GM13977 (cell line): ENCODE data around the gene GJA4.

Experiments used
- DNase-seq: peaks from one replicate; pipeline ENCODE4 v3.0.0; 2012; ENCODE audit warnings: low spot score
- CTCF ChIP-seq: IDR thresholded peaks from 2 replicates; pipeline ENCODE4 v1.5.1; 2012; ENCODE audit warnings: mild to moderate bottlenecking, control low read depth; ENCODE audit not compliant: insufficient read depth; ENCODE audit errors: extremely low read depth, missing control alignments
- in situ Hi-C: fragments of 300-500 bp; cut with MboI; formaldehyde crosslinking; loops from one replicate; pipeline ENCODE4 v1.12.0; 2022; ENCODE audit warnings: low sequenced_read_pairs, low pct_unique_long_range_greater_than_20kb, mixed read lengths, inconsistent platforms; ENCODE audit not compliant: unreplicated experiment

Gene GJA4

GRCh38 chr1:34787461-34788420 lies 5.1 kb upstream of the GJA4 start:
- in situ Hi-C loops: no loop called here
- peak; percentile 39 for TF ChIP-seq CTCF
- DNase-seq: no peak

GRCh38 chr1:34790985-34791384 lies 1.8 kb upstream of the GJA4 start:
- in situ Hi-C loops: no loop called here
- no peak for DNase-seq
- TF ChIP-seq CTCF: no peak

- in situ Hi-C loops: no loop called here
- TF ChIP-seq CTCF: no peak
- no peak for DNase-seq
Observed at GRCh38 chr1:34792424-34792823, 375 bp upstream of the GJA4 start.

GRCh38 chr1:34794001-34794789 lies 1.4 kb downstream of the GJA4 start:
- in situ Hi-C loops: no loop called here
- TF ChIP-seq CTCF: no peak
- DNase-seq: no peak

- in situ Hi-C loops: no loop called here
- no peak for TF ChIP-seq CTCF
- DNase-seq: no peak
Observed at GRCh38 chr1:34794790-34795180, 2.0 kb downstream of the GJA4 start.

GRCh38 chr1:34795916-34796315 lies 3.1 kb downstream of the GJA4 start:
- in situ Hi-C loops: no loop called here
- TF ChIP-seq CTCF: no peak
- DNase-seq: no peak
